GM12864 (cell line): ENCODE data around the gene IQCK.

Experiments used
- DNase-seq: peaks from one replicate; pipeline ENCODE4 v3.0.0-alpha.2; 2011; ENCODE audit warnings: low read depth
- H3K4me3 ChIP-seq: 2 replicates; pipeline ENCODE4 v1.5.1; 2011; ENCODE audit warnings: mild to moderate bottlenecking, low read depth, low read length, control low read depth
- CTCF ChIP-seq: IDR thresholded peaks from 2 replicates; pipeline ENCODE4 v1.5.1; 2011; ENCODE audit warnings: low read depth, mild to moderate bottlenecking, moderate library complexity, low read length, control low read depth, inconsistent platforms; ENCODE audit errors: missing control alignments

IQCK gene

GRCh38 chr16:19710191-19710908, 7.7 kb upstream of the IQCK start:
- DNase-seq: no peak
- no peak overlapping the region for H3K4me3 ChIP-seq
- TF ChIP-seq CTCF: no peak

GRCh38 chr16:19710991-19711545, 7.0 kb upstream of the IQCK start:
- no peak for DNase-seq
- TF ChIP-seq CTCF: no peak
- no peak overlapping the region for H3K4me3 ChIP-seq

GRCh38 chr16:19711643-19712042, 6.4 kb upstream of the IQCK start:
- TF ChIP-seq CTCF: no peak
- H3K4me3 ChIP-seq: no peak overlapping the region

GRCh38 chr16:19712418-19713058, 5.5 kb upstream of the IQCK start:
- no peak for DNase-seq
- no peak for TF ChIP-seq CTCF
- H3K4me3 ChIP-seq: no peak overlapping the region

More at GRCh38 chr16:19711643-19712042, 6.4 kb upstream of the IQCK start:
- no peak for DNase-seq

GRCh38 chr16:19713697-19714096, 4.4 kb upstream of the IQCK start:
- no peak overlapping the region for H3K4me3 ChIP-seq
- no peak for TF ChIP-seq CTCF
- no peak for DNase-seq

- no peak for DNase-seq
- no peak for TF ChIP-seq CTCF
- H3K4me3 ChIP-seq: no peak overlapping the region
Measured at GRCh38 chr16:19715566-19715965, 2.5 kb upstream of the IQCK start.
